Cardiac fibroblast (primary cell): Measurements from ENCODE around the gene PANK2.

ENCODE experiments used
- DNase-seq, 2 donors: peaks; one replicate each; pipeline versions ENCODE4 v3.0.0 to v3.0.0-alpha.2; 2010; ENCODE audit warnings: low read depth in 2 of 2
- H3K4me3 ChIP-seq, 2 donors: replicated peaks in 1 of 2; 1 replicate in 1 of 2; 2 replicates in 1 of 2; pipeline ENCODE4 v1.5.1; 2011; ENCODE audit warnings: low read depth in 2 of 2, low read length in 2 of 2, mild to moderate bottlenecking in 2 of 2, moderate library complexity in 1 of 2
- CTCF ChIP-seq: IDR thresholded peaks from one replicate; pipeline ENCODE4 v1.5.1; 2011; ENCODE audit warnings: low read depth, mild to moderate bottlenecking, low read length, inconsistent platforms

The PANK2 gene

DNA sequence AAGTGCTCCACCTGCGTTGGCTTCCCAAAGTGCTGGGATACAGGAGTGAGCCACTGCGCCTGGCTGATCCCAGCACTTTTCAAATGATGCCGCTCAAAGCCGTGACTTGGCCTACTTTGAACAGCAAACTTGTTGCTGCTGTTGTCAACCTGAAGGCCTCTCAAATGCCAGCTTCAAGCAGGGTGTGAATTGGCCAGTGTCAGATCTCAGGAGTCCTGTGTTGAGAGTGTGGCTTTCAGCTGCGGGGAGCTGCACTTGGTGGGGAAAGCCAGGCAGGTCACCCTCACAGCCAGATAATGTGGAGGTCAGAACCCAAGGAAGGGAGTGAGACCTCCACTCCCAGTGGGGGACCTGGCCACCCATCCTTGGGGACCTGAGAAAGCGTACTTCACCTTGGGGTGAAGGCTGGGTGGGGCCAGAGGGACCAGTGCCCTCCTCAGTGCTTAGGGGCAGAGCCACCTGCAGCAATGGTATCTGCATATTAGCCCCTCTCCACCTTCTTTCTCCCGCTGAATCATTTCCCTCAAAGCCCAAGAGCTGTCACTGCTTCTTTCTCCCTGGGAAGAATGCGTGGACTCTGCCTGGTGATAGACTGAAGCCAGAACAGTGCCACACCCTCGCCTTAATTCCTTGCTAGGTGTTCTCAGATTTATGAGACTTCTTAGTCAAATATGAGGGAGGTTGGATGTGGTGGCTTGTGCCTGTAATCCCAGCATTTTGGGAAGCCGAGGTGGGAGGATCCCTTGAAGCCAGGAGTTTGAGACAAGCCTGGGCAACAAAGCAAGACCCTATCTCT is 19.1 kb upstream of the PANK2 start:
- H3K4me3 ChIP-seq, result no peak overlapping the region
- DNase-seq, result no peak
- no peak for TF ChIP-seq CTCF

GRCh38 chr20:3871550-3872265 is 17.5 kb upstream of the PANK2 start:
- no peak for DNase-seq
- H3K4me3 ChIP-seq, result no peak overlapping the region
- TF ChIP-seq CTCF, result no peak

GRCh38 chr20:3873507-3873906 is 15.7 kb upstream of the PANK2 start:
- H3K4me3 ChIP-seq, result no peak overlapping the region
- DNase-seq, result no peak
- no peak for TF ChIP-seq CTCF

DNA sequence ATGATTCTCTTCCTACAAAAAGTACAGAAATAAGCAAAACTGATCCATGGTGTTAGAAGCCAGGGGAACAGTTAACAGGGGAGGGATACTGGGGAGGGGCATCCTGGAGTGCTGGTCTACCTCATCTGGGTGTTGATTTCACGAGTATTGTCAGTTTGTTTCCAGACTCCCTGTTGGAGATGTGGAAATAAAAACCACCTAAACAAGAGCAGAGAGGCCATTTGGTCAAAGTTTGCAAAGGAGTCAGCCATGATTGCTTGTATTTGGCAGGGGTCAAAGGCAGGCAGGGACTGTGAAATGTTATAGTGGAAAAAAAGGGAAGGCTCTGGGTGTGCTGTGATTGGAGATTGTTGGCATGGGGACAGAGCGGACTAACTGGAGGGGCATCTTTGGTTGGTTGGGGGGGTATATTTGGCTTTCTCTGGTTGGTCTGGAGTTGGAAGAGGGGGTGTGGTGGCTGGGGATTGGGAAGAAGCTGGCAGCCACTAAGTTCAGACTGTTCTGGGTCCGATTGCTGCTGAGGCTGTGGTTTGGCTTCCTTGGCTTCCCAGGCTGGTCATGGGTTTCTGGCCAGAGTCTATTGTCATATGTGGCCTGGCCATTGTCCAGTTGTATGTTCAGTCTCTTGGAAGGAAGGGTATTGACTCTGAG is 14.9 kb upstream of the PANK2 start:
- no peak overlapping the region for H3K4me3 ChIP-seq
- DNase-seq, result peak in 1 of 2 donors; percentile 29

GRCh38 chr20:3875378-3875974 is 13.7 kb upstream of the PANK2 start:
- no peak overlapping the region for H3K4me3 ChIP-seq
- no peak for TF ChIP-seq CTCF
- DNase-seq, result no peak

More for the DNA sequence above, 14.9 kb upstream of the PANK2 start:
- no peak for TF ChIP-seq CTCF

DNA sequence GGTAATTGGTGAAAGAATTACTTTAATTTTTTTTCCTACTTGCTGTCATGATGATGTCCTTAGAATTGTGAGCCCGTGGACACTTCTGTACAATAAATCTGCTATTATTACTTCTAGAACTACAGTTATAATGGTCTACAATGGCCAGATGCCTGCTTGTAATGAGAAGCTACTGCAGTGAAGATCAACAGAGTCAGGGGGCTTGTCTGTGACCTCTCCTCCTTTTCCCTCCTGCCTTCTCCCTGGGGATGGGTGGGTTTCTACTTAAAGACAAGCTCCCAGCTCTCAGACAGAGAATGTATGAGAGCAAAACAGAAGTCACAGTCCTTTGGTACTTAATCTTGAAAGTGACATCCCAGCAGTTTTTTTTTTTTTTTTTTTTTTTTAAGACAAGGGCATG is 13.2 kb upstream of the PANK2 start:
- H3K4me3 ChIP-seq, result no peak overlapping the region
- DNase-seq, result no peak
- TF ChIP-seq CTCF, result no peak
